HepG2 (cell line): ENCODE results near the gene DNAJC7. TPM values are rescaled to one million over a fixed set of nuclear protein-coding genes. Genes with fewer than 3 reads are reported as not detected.

Source experiments
- EZH2 ChIP-seq: conservative IDR thresholded peaks from 2 replicates; pipeline ENCODE4 v1.6.1; 2012; ENCODE audit warnings: mild to moderate bottlenecking, low read depth, low read length, moderate library complexity
- HIVEP1 ChIP-seq: sonication (generic); formaldehyde crosslinking; IDR thresholded peaks from 2 replicates; pipeline ENCODE4 v1.4.0; 2020; ENCODE audit warnings: mild to moderate bottlenecking, missing genetic modification reagents
- HNF1A ChIP-seq, 2 experiments: sonication (generic) in 1 of 2; formaldehyde crosslinking in 1 of 2; IDR thresholded peaks; 2 replicates each; pipeline versions ENCODE4 v1.4.0 to v1.6.1; 2016 to 2020; ENCODE audit warnings: borderline replicate concordance in 1 of 2, low read depth in 1 of 2, mild to moderate bottlenecking in 1 of 2, missing genetic modification reagents in 1 of 2
- JARID2 ChIP-seq: sonication (generic); formaldehyde crosslinking; IDR thresholded peaks from 2 replicates; pipeline ENCODE4 v1.8.1; 2023; ENCODE audit warnings: missing genetic modification reagents, inconsistent platforms; ENCODE audit not compliant: insufficient replicate concordance
- KAT8 ChIP-seq: IDR thresholded peaks from 2 replicates; pipeline ENCODE4 v1.6.1; 2016; ENCODE audit warnings: missing genetic modification reagents, missing compliant biosample characterization
- NFIC ChIP-seq: IDR thresholded peaks from 2 replicates; pipeline ENCODE4 v1.6.1; 2012; ENCODE audit warnings: mild to moderate bottlenecking, low read length, inconsistent platforms
- SALL2 ChIP-seq: sonication (generic); formaldehyde crosslinking; IDR thresholded peaks from 2 replicates; pipeline ENCODE4 v1.8.1; 2023; ENCODE audit warnings: mild to moderate bottlenecking, missing genetic modification reagents, inconsistent platforms
- SP1 ChIP-seq, 2 experiments: fragments of 450-650 bp in 1 of 2; sonication (generic) in 1 of 2; formaldehyde crosslinking in 1 of 2; IDR thresholded peaks; 2 replicates each; pipeline versions ENCODE4 v1.4.0 to v1.6.1; 2016 to 2020; ENCODE audit warnings: missing genetic modification reagents in 1 of 2
- TEAD3 ChIP-seq: optimal IDR thresholded peaks from 2 replicates; pipeline ENCODE3; 2016; ENCODE audit warnings: borderline replicate concordance
- ZNF331 ChIP-seq: sonication (generic); formaldehyde crosslinking; IDR thresholded peaks from 2 replicates; pipeline ENCODE4 v1.4.0; 2020; ENCODE audit warnings: missing genetic modification reagents
- ZNF367 ChIP-seq: sonication (generic); formaldehyde crosslinking; IDR thresholded peaks from 2 replicates; pipeline ENCODE4 v1.4.0; 2020; ENCODE audit warnings: missing genetic modification reagents, borderline replicate concordance
- ZNF441 ChIP-seq: sonication (generic); formaldehyde crosslinking; IDR thresholded peaks from 2 replicates; pipeline ENCODE4 v1.7.0; 2021; ENCODE audit warnings: missing genetic modification reagents, borderline replicate concordance
- ZNF546 ChIP-seq: sonication (generic); formaldehyde crosslinking; conservative IDR thresholded peaks from 2 replicates; pipeline ENCODE4 v1.8.1; 2023; ENCODE audit warnings: mild to moderate bottlenecking, missing genetic modification reagents
- ZNF674 ChIP-seq: sonication (generic); formaldehyde crosslinking; IDR thresholded peaks from 2 replicates; pipeline ENCODE4 v1.5.0; 2020; ENCODE audit warnings: low read depth, mild to moderate bottlenecking, missing genetic modification reagents
- ZNF766 ChIP-seq: sonication (generic); formaldehyde crosslinking; IDR thresholded peaks from 2 replicates; pipeline ENCODE4 v1.5.0; 2020; ENCODE audit warnings: missing genetic modification reagents, borderline replicate concordance
- ZNF891 ChIP-seq: sonication (generic); formaldehyde crosslinking; IDR thresholded peaks from 2 replicates; pipeline ENCODE4 v1.5.0; 2020; ENCODE audit warnings: mild to moderate bottlenecking, missing genetic modification reagents
- polyA plus RNA-seq, 8 experiments: library from polyadenylated mRNA; depleted of rRNA in 3 of 8; stranded (reverse) in 7 of 8; unstranded in 1 of 8; fragments of >200 nt; fragmentation: Illumina TruSeq in 4 of 8; extraction: Trizol in 4 of 8; gene quantifications; 2 replicates each; pipeline versions ENCODE4 v1.2.1 to v1.2.3, GENCODE V29; 2011 to 2016; ENCODE audit warnings: low read depth in 4 of 8, missing spikeins in 1 of 8, mixed read lengths in 1 of 8; ENCODE audit not compliant: insufficient read depth in 1 of 8
- total RNA-seq, 5 experiments: library from RNA; depleted of rRNA; stranded (reverse); fragments of >200 nt; fragmentation: Illumina TruSeq; extraction: Trizol; gene quantifications; 2 replicates each; pipeline ENCODE4 v1.2.3, GENCODE V29; 2016; ENCODE audit warnings: low read depth in 1 of 5
- TF ChIP-seq, protein P1 (sequence below): sonication (generic); formaldehyde crosslinking; IDR thresholded peaks from 2 replicates; pipeline ENCODE4 v1.5.1; 2020; ENCODE audit warnings: mild to moderate bottlenecking, missing genetic modification reagents, borderline replicate concordance
- TF ChIP-seq, protein P2 (sequence below): IDR thresholded peaks from 2 replicates; pipeline ENCODE4 v1.4.0; 2020; ENCODE audit warnings: mild to moderate bottlenecking, missing genetic modification reagents

The DNAJC7 gene
- total and polyA plus RNA-seq, 2 of the 13 experiments (the other 11 are each of a cell fraction or from before 2014, with no cell fraction given), result 47.7 to 132 TPM

DNA sequence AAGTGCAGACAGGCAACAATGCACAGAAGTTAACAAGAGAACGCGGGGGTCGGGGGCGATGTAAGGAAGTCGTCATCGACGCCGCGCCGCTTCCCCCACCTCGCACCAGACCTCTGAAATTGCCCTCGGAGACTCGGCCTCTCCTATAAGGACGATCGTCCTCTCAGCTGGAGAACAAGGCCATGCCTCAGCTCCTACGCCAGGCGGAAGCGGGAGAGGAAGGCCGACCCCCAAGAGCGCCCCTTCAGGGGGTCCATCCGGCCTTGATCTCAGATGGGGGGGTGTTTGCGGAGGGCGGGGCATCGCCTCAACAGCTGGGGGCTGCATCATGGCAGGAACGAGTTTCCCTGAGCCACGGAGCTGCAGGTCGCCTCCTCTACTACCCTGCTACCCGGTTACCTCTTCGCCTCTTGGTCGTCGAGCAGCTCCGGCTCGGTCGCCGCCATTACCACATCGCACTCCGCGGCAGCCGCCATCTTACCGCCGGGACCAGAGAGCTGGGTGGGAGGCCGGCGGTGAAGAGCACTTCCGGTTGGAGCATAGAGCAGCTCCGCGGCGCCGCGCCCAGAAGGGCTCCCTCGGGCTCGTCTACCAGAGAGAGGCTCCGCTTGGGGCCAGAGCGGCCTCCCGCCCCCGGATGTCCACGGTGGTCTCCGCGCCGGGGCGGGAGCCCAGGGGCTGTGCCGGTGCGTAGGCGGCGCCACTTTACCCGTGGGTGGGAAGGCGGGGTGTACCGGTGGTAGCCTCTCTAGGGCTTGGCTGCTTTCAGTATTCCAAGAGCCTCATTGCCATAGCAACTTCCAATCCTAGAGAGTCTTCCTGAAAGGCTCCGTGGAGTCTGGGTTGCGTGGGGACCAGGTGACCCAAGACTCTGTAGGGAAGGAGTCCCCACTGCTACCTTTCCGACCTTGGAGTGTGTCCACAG, at the start of gene DNAJC7 (continued):
- TF ChIP-seq, protein P1, sequence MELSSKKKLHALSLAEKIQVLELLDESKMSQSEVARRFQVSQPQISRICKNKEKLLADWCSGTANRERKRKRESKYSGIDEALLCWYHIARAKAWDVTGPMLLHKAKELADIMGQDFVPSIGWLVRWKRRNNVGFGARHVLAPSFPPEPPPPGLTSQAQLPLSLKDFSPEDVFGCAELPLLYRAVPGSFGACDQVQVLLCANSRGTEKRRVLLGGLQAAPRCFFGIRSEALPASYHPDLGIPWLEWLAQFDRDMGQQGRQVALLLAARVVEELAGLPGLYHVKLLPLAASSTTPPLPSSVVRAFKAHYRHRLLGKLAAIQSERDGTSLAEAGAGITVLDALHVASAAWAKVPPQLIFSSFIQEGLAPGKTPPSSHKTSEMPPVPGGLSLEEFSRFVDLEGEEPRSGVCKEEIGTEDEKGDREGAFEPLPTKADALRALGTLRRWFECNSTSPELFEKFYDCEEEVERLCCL (CRISPR knock-in tag), result 0 out of 2 replicates have a peak, but pooled peaks have one; percentile 47
- peak; percentile 39; the same call in 1 of the 2 replicates for TF ChIP-seq ZNF367
- 0 out of 2 replicates have a peak, but pooled peaks have one; percentile 68 for TF ChIP-seq ZNF674 (CRISPR knock-in tag)
- TF ChIP-seq HIVEP1 (CRISPR knock-in tag), result peak; percentile 81
- TF ChIP-seq ZNF441 (CRISPR knock-in tag), result peak; percentile 72; the same call in 1 of the 2 replicates
- TF ChIP-seq TEAD3 (CRISPR knock-in tag), result peak; percentile 30
- TF ChIP-seq ZNF891 (CRISPR knock-in tag), result peak; percentile 99
- TF ChIP-seq ZNF546 (CRISPR knock-in tag), result peak; percentile 87
- TF ChIP-seq SP1 (IDR thresholded peaks at IDR 0.05), result no peak
- peak; percentile 76 for TF ChIP-seq SP1 (CRISPR knock-in tag; IDR thresholded peaks at IDR 0.05)
- peak; percentile 98 for TF ChIP-seq KAT8 (CRISPR knock-in tag)
- TF ChIP-seq HNF1A (IDR thresholded peaks at IDR 0.05; ENCODE audit: low read depth), result no peak
- peak; percentile 75; the same call in 1 of the 2 replicates for TF ChIP-seq HNF1A (CRISPR knock-in tag; IDR thresholded peaks at IDR 0.05; ENCODE audit: borderline replicate concordance)
- TF ChIP-seq, protein P2, sequence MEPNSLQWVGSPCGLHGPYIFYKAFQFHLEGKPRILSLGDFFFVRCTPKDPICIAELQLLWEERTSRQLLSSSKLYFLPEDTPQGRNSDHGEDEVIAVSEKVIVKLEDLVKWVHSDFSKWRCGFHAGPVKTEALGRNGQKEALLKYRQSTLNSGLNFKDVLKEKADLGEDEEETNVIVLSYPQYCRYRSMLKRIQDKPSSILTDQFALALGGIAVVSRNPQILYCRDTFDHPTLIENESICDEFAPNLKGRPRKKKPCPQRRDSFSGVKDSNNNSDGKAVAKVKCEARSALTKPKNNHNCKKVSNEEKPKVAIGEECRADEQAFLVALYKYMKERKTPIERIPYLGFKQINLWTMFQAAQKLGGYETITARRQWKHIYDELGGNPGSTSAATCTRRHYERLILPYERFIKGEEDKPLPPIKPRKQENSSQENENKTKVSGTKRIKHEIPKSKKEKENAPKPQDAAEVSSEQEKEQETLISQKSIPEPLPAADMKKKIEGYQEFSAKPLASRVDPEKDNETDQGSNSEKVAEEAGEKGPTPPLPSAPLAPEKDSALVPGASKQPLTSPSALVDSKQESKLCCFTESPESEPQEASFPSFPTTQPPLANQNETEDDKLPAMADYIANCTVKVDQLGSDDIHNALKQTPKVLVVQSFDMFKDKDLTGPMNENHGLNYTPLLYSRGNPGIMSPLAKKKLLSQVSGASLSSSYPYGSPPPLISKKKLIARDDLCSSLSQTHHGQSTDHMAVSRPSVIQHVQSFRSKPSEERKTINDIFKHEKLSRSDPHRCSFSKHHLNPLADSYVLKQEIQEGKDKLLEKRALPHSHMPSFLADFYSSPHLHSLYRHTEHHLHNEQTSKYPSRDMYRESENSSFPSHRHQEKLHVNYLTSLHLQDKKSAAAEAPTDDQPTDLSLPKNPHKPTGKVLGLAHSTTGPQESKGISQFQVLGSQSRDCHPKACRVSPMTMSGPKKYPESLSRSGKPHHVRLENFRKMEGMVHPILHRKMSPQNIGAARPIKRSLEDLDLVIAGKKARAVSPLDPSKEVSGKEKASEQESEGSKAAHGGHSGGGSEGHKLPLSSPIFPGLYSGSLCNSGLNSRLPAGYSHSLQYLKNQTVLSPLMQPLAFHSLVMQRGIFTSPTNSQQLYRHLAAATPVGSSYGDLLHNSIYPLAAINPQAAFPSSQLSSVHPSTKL (CRISPR knock-in tag), result peak; percentile 76
- TF ChIP-seq ZNF331, result peak; percentile 72; the same call in 1 of the 2 replicates
- peak; percentile 84 for TF ChIP-seq JARID2 (CRISPR knock-in tag)
- peak; percentile 93 for TF ChIP-seq SALL2 (CRISPR knock-in tag)
- TF ChIP-seq EZH2, result no peak
- peak; percentile 36; the same call in 1 of the 2 replicates for TF ChIP-seq NFIC
- TF ChIP-seq ZNF766 (CRISPR knock-in tag), result peak; percentile 85; the same call in 1 of the 2 replicates
